ENCODE measurements around the gene SEPSECS.

DNA sequence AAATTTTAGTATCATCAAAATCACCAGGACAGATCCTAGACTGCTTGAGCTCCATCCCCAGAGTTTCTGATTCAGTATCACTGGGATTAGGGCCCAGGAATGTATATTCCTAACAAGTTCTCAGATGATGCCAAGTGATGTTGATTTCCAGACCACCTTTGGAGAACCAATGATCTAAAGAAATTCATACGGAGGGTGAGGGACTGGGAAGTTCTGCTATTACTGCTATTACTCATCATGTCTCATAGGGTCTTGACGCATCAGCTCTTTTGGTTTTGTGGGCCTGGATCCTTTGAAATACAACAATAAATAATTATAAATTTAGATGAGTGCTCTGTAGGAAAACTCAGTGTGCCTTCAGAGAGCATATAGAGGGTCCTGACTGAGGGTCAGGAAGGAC lies 69.7 kb downstream of the SEPSECS start:
- TF ChIP-seq, protein P1, sequence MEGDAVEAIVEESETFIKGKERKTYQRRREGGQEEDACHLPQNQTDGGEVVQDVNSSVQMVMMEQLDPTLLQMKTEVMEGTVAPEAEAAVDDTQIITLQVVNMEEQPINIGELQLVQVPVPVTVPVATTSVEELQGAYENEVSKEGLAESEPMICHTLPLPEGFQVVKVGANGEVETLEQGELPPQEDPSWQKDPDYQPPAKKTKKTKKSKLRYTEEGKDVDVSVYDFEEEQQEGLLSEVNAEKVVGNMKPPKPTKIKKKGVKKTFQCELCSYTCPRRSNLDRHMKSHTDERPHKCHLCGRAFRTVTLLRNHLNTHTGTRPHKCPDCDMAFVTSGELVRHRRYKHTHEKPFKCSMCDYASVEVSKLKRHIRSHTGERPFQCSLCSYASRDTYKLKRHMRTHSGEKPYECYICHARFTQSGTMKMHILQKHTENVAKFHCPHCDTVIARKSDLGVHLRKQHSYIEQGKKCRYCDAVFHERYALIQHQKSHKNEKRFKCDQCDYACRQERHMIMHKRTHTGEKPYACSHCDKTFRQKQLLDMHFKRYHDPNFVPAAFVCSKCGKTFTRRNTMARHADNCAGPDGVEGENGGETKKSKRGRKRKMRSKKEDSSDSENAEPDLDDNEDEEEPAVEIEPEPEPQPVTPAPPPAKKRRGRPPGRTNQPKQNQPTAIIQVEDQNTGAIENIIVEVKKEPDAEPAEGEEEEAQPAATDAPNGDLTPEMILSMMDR (IDR thresholded peaks at IDR 0.05) = no peak
- no peak for TF ChIP-seq POLR2AphosphoS5 (IDR thresholded peaks at IDR 0.05; ENCODE audit: insufficient read depth in 1 of 2, low read depth in 1 of 2)

Data from vagina (tissue), 2 donors.